Omental fat pad (tissue), 4 donors: ENCODE data around the gene SDK1. TPM values are rescaled to one million over a fixed set of nuclear protein-coding genes. Genes with fewer than 3 reads are reported as not detected.

ENCODE experiments used
- ATAC-seq: fragments of 150-250 bp; one replicate; pipeline ENCODE4 v1.9.1; 2016; ENCODE audit warnings: mild to moderate bottlenecking, moderate library complexity; ENCODE audit not compliant: low FRiP score
- DNase-seq: peaks from one replicate; pipeline ENCODE4 v3.0.0-alpha.2; 2019; ENCODE audit warnings: low spot score
- total RNA-seq, 4 donors: library from RNA; depleted of rRNA; stranded (reverse); fragments of >200 nt; gene quantifications; one replicate each; pipeline ENCODE4 v1.1.0, GENCODE V29; 2016
- TF ChIP-seq, protein P1 (sequence below), 3 donors: fragments of 450-650 bp; IDR thresholded peaks; one replicate each; pipeline ENCODE4 v1.5.1; 2016 to 2017; ENCODE audit warnings: antibody characterized with exemption in 3 of 3, mild to moderate bottlenecking in 3 of 3, moderate library complexity in 2 of 3

Gene SDK1
- total RNA-seq, 4 donors from 2014 or later = 2.5 to 14.7 (median 5.4) TPM

DNA sequence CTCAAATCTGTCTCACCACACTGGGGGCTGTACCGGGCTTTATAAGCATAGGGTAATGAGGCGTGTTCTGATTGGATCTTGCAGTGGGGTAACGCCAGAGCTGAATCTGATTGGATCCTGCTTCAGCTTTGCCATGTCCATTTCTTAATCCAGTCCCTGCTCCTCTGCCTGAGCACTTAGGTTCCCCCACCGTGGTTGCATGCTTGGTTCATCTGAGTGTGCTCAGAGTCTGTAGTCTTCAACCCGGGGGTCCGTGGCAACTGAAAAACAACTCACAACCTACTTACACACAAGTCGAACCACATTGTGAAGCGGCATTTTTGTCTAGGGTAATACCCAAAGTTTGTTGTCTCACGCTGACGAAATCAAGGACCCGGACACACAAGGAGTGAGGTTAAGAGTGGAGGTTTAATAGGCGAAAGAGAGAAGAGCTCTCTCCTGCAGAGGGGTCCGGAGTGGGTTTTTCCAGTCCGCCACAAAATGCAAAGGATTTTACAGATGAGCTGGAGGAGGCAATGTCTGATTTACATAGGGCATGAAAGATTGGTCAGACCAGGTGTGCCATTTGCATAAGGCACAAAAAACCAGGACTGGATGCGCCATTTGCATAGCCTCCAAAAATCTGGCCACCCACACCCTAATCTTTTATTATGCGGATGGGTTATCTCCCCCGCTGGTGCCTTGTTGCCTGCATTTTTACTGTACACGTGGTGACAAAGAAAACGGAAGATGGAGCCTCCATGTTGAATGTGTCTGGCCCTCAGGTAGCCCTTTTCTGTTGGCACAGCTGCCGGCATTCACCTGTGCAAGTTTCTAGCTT lies 739.3 kb downstream of the SDK1 start:
- ATAC-seq (no peak), DNase-seq (no peak)
- TF ChIP-seq, protein P1, sequence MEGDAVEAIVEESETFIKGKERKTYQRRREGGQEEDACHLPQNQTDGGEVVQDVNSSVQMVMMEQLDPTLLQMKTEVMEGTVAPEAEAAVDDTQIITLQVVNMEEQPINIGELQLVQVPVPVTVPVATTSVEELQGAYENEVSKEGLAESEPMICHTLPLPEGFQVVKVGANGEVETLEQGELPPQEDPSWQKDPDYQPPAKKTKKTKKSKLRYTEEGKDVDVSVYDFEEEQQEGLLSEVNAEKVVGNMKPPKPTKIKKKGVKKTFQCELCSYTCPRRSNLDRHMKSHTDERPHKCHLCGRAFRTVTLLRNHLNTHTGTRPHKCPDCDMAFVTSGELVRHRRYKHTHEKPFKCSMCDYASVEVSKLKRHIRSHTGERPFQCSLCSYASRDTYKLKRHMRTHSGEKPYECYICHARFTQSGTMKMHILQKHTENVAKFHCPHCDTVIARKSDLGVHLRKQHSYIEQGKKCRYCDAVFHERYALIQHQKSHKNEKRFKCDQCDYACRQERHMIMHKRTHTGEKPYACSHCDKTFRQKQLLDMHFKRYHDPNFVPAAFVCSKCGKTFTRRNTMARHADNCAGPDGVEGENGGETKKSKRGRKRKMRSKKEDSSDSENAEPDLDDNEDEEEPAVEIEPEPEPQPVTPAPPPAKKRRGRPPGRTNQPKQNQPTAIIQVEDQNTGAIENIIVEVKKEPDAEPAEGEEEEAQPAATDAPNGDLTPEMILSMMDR (IDR thresholded peaks at IDR 0.05) = no peak

- TF ChIP-seq, protein P1 (IDR thresholded peaks at IDR 0.05) = no peak
- ATAC-seq (no peak), DNase-seq (no peak)
Observed at GRCh38 chr7:4042402-4043045, 741.5 kb downstream of the SDK1 start.

DNA sequence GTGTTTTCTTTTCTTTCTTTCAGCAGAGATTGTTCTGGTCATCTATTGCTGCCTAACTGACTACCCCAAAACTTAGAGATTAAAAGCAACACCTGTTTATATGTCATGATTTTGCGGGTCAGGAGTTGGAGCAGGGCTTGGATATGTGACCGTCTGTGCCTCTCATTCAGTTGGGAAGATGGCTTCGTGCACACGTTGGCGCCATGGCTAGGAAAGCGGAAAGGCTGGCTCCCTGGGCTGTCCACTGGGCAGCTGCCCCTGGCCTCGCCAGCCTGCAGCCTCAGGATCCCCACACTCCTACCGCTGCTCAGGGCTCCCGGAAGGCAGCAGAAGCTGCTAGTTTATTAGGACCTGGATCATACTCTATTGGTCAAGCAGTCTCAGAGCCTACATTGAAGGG lies 742.9 kb downstream of the SDK1 start:
- ATAC-seq (no peak), DNase-seq (no peak)
- TF ChIP-seq, protein P1 (IDR thresholded peaks at IDR 0.05) = no peak

GRCh38 chr7:4045450-4045849 lies 744.4 kb downstream of the SDK1 start:
- DNase-seq (no peak), ATAC-seq (no peak)
- TF ChIP-seq, protein P1 (IDR thresholded peaks at IDR 0.05) = no peak

DNA sequence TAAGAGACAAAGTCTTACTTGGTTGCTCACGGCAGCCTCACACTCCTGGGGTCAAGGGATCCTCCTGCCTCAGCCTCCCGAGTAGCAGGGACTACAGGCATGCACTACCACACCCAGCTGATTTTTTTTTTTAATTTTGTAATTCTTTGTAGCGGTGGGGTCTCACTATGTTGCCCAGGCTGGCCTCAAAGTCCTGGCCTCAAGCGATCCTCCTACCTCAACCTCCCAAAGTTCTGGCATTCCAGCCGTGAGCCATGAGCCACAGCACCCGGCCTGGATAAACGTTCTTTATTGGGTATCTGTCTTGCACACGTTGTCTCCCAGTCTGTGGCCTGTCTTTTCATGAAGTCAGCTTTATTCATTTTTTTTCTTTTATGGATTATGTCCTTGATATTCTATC lies 744.9 kb downstream of the SDK1 start:
- TF ChIP-seq, protein P1 (IDR thresholded peaks at IDR 0.05) = no peak
- no peak for ATAC-seq
- DNase-seq = no peak

- no peak for DNase-seq
- no peak for ATAC-seq
Observed at GRCh38 chr7:4048336-4048735, 747.3 kb downstream of the SDK1 start.

More at GRCh38 chr7:4048336-4048735, 747.3 kb downstream of the SDK1 start:
- TF ChIP-seq, protein P1 (IDR thresholded peaks at IDR 0.05) = no peak
